DND-41 (cell line): ENCODE data around the gene CCNA2.

Experiments used
- ATAC-seq: fragments of 200-7000 bp; cut with Tn5 transposase; 3 replicates; pipeline ENCODE4 v1.9.1; 2021; ENCODE audit warnings: low read depth; ENCODE audit not compliant: insufficient read depth
- DNase-seq: peaks from one replicate; pipeline ENCODE4 v3.0.0-alpha.2; 2020
- H2AFZ ChIP-seq: 2 replicates; pipeline ENCODE4 v1.6.0; 2012; ENCODE audit warnings: low read depth, low read length
- H3K27ac ChIP-seq: 2 replicates; pipeline ENCODE4 v1.5.1; 2012; ENCODE audit warnings: low read length, inconsistent platforms
- H3K27me3 ChIP-seq: fragments of 200-600 bp; sonication (generic); 2 replicates; pipeline ENCODE4 v1.6.0; 2012; ENCODE audit warnings: low read length, mild to moderate bottlenecking, inconsistent platforms; ENCODE audit not compliant: insufficient read depth, poor library complexity
- H3K36me3 ChIP-seq: 2 replicates; pipeline ENCODE4 v1.5.1; 2012; ENCODE audit warnings: low read length, inconsistent platforms; ENCODE audit not compliant: insufficient read depth
- H3K4me1 ChIP-seq: 2 replicates; pipeline ENCODE4 v1.5.1; 2012; ENCODE audit warnings: mild to moderate bottlenecking, low read length; ENCODE audit not compliant: insufficient read depth
- H3K4me2 ChIP-seq: 2 replicates; pipeline ENCODE4 v1.6.0; 2012; ENCODE audit warnings: mild to moderate bottlenecking, moderate library complexity, low read length, inconsistent platforms; ENCODE audit not compliant: insufficient read depth
- H3K4me3 ChIP-seq, 2 experiments: fragments of 200-600 bp in 1 of 2; shearing (Covaris generic) in 1 of 2; 2 replicates each; pipeline ENCODE4 v1.5.1; 2012 to 2016; ENCODE audit warnings: inconsistent platforms in 2 of 2, low read length in 2 of 2, mild to moderate bottlenecking in 2 of 2, low read depth in 1 of 2, moderate library complexity in 1 of 2
- H3K79me2 ChIP-seq: 2 replicates; pipeline ENCODE4 v1.6.0; 2012; ENCODE audit warnings: low read length, inconsistent platforms; ENCODE audit not compliant: insufficient read depth
- H3K9ac ChIP-seq: 2 replicates; pipeline ENCODE4 v1.6.0; 2012; ENCODE audit warnings: low read depth, mild to moderate bottlenecking, inconsistent platforms, low read length, moderate library complexity
- H3K9me3 ChIP-seq: 2 replicates; pipeline ENCODE4 v1.5.1; 2012; ENCODE audit warnings: low read length, moderate library complexity, mild to moderate bottlenecking, inconsistent platforms; ENCODE audit not compliant: insufficient read depth, severe bottlenecking
- H4K20me1 ChIP-seq: 2 replicates; pipeline ENCODE4 v1.6.0; 2012; ENCODE audit warnings: low read length; ENCODE audit not compliant: insufficient read depth
- CTCF ChIP-seq: IDR thresholded peaks from 2 replicates; pipeline ENCODE4 v1.5.1; 2012; ENCODE audit warnings: borderline replicate concordance, low read length, moderate library complexity, mild to moderate bottlenecking; ENCODE audit not compliant: poor library complexity, severe bottlenecking; ENCODE audit errors: extremely low read depth
- EZH2 ChIP-seq: IDR thresholded peaks from 3 replicates; pipeline ENCODE4 v1.6.1; 2012; ENCODE audit warnings: borderline replicate concordance, low read depth, mild to moderate bottlenecking, moderate library complexity, low read length, inconsistent platforms; ENCODE audit not compliant: severe bottlenecking

Gene CCNA2

GRCh38 chr4:121823505-121824170, at the start of gene CCNA2:
Gene CCNA2, minus strand, starts transcription at chr4:121823883. Its CDS starts 255 bp downstream, at chr4:121823628.
- Histone ChIP-seq H2AFZ (peak within 1 kb of the TSS; percentile 93), H3K4me3 (peak within 1 kb of the TSS; percentile 87 to 89), H3K4me2 (peak within 1 kb of the TSS; percentile 85), H4K20me1 (peaks cover 19% of the 10 kb centered on the region; the same call in 1 of the 2 replicates), H3K4me1 (peaks cover 44% of the 10 kb centered on the region), H3K27ac (peak within 1 kb of the TSS; percentile 94), H3K9ac (peak within 1 kb of the TSS; percentile 98), H3K27me3 (no peaks in the 10 kb centered on the region), H3K9me3 (no peaks in the 10 kb centered on the region), H3K36me3 (peaks cover 53% of the 10 kb centered on the region), H3K79me2 (peaks cover 50% of the 10 kb centered on the region)
- ATAC-seq = peak; percentile 84
- peak; percentile 98 for DNase-seq
- TF ChIP-seq EZH2 = no peak
- TF ChIP-seq CTCF = no peak

GRCh38 chr4:121869841-121870822, 46.4 kb upstream of the CCNA2 start, which contains the start of gene BBS7:
Gene BBS7, minus strand, starts transcription at chr4:121870474. Its CDS starts 161 bp downstream, at chr4:121870313.
- H3K4me1 ChIP-seq = peaks cover 20% of the 10 kb centered on the region
- peak within 1 kb of the TSS; percentile 57 for H3K9ac ChIP-seq
- H3K79me2 ChIP-seq = no peaks in the 10 kb centered on the region
- ATAC-seq (peak; percentile 97), DNase-seq (peak; percentile 99)
- H3K9me3 ChIP-seq = no peaks in the 10 kb centered on the region
- H3K4me2 ChIP-seq = peak within 1 kb of the TSS; percentile 82
- H2AFZ ChIP-seq = peak within 1 kb of the TSS; percentile 71
- H3K36me3 ChIP-seq = peaks cover 15% of the 10 kb centered on the region; the same call in 1 of the 2 replicates
- no peak for TF ChIP-seq CTCF
- TF ChIP-seq EZH2 = no peak
- no peaks in the 10 kb centered on the region for H3K27me3 ChIP-seq
- peak within 1 kb of the TSS; percentile 46 to 65; a peak in 3 of 4 replicates for H3K4me3 ChIP-seq
- peak within 1 kb of the TSS; percentile 14; the same call in 1 of the 2 replicates for H3K27ac ChIP-seq
- no peaks in the 10 kb centered on the region for H4K20me1 ChIP-seq

- Histone ChIP-seq H3K27ac (no peak overlapping the region), H3K4me2 (no peak overlapping the region), H3K27me3 (no peaks in the 10 kb centered on the region), H3K9ac (no peak overlapping the region), H3K9me3 (no peaks in the 10 kb centered on the region), H4K20me1 (no peaks in the 10 kb centered on the region), H3K36me3 (peaks cover 29% of the 10 kb centered on the region; the same call in 1 of the 2 replicates), H3K79me2 (no peaks in the 10 kb centered on the region), H3K4me3 (no peak overlapping the region), H2AFZ (no peak overlapping the region), H3K4me1 (peaks cover 3% of the 10 kb centered on the region)
- no peak for TF ChIP-seq CTCF
- no peak for ATAC-seq
- DNase-seq = no peak
These were observed 40.1 kb upstream of the CCNA2 start for GRCh38 chr4:121863799-121864198.
